ENCODE results near the gene BUD31.
A peak's percentile ranks its signal among the peaks of the same experiment; 100 is the strongest.

DNA sequence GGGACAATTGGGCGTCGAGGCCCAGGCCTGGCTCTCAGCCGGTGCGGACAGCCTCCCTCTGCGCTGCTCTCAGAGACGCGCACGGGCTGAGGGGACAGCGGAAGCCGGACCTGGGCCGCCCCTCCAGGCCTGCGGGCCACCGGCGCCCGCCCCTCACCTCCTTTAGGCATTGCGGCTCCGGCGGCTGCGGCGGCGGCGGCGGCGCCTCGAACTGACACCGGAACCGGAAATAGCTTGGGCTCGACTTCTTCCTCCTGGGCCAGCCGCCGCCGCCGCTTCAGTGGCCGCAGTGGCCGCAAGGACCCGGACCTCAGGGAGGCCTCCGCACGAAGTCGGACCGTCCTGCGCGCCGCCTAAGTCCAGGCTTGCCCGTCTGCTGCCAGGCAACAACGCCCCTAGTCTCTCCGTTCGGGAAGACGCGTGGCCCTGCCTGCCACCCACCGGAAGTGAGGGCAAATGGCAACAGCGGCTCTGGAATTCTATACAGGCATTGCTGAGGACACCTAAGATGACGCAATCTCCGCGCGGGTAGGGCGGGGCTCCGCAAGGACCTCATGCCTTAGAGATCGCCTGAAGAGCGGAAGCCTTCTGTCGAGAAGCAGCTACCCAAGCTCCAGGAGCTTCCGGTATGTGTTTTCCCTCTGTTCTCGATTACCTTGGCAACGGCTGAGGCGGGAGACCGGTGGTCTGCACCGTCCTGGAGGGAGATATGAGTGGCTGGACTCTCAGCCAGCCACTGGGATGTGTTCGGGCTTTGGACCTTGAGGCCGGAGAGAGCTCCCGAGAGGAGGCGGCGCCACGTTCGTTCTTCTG, at the start of gene BUD31, which contains the start of gene PDAP1:
- TF ChIP-seq CTCF (IDR thresholded peaks at IDR 0.05) (peak in 2 of 12 donors; percentile 19 to 23), POLR2A (IDR thresholded peaks at IDR 0.05) (peak in 1 of 2 donors; percentile 69)
